OCI-LY1 (cell line): ENCODE data around the gene MPZ.
"Not testable (repeated sequence)": the region's sequence is repeated elsewhere in the genome, so short reads cannot be mapped to it uniquely, and the experiment has no call there.

Experiments
- H2AFZ ChIP-seq: fragments of 200-600 bp; sonication (generic), shearing (Covaris generic); 2 replicates; pipeline ENCODE4 v1.6.0; 2014; ENCODE audit warnings: antibody characterized with exemption, mild to moderate bottlenecking, low read length
- H3F3A ChIP-seq: fragments of 200-600 bp; sonication (generic), shearing (Covaris generic); 2 replicates; pipeline ENCODE4 v1.6.0; 2014; ENCODE audit warnings: mild to moderate bottlenecking, antibody characterized with exemption, low read length, moderate library complexity; ENCODE audit not compliant: insufficient read depth
- H3K27ac ChIP-seq: fragments of 200-600 bp; sonication (generic); 2 replicates; pipeline ENCODE4 v1.5.1; 2014; ENCODE audit warnings: low read length, mixed run types, mild to moderate bottlenecking, low read depth; ENCODE audit not compliant: poor library complexity, severe bottlenecking
- H3K27me3 ChIP-seq: fragments of 200-600 bp; sonication (generic); 2 replicates; pipeline ENCODE4 v1.6.0; 2014; ENCODE audit warnings: antibody characterized with exemption, mild to moderate bottlenecking, low read length, moderate library complexity; ENCODE audit not compliant: insufficient read depth
- H3K36me3 ChIP-seq: fragments of 200-600 bp; sonication (generic); 2 replicates; pipeline ENCODE4 v1.6.1; 2014; ENCODE audit warnings: mild to moderate bottlenecking, antibody characterized with exemption, low read length, moderate library complexity, mixed read lengths; ENCODE audit not compliant: insufficient read depth
- H3K4me1 ChIP-seq: fragments of 200-600 bp; sonication (generic); 2 replicates; pipeline ENCODE4 v1.5.1; 2014; ENCODE audit warnings: mild to moderate bottlenecking, low read length, moderate library complexity; ENCODE audit not compliant: insufficient read depth, severe bottlenecking
- H3K4me2 ChIP-seq: fragments of 200-600 bp; sonication (generic), shearing (Covaris generic); 2 replicates; pipeline ENCODE4 v1.6.1; 2014; ENCODE audit warnings: low read length
- H3K4me3 ChIP-seq: fragments of 200-600 bp; sonication (generic); 2 replicates; pipeline ENCODE4 v1.5.1; 2014; ENCODE audit warnings: low read length, low read depth, mild to moderate bottlenecking, mixed read lengths; ENCODE audit not compliant: poor library complexity, severe bottlenecking
- H3K79me2 ChIP-seq: fragments of 200-600 bp; shearing (Covaris generic); 2 replicates; pipeline ENCODE4 v1.6.1; 2016; ENCODE audit warnings: mixed run types, low read length, mixed read lengths; ENCODE audit not compliant: insufficient read depth
- H3K9ac ChIP-seq: fragments of 200-600 bp; sonication (generic), shearing (Covaris generic); 2 replicates; pipeline ENCODE4 v1.6.1; 2014; ENCODE audit warnings: mild to moderate bottlenecking, low read length, mixed read lengths
- H3K9me2 ChIP-seq: fragments of 200-600 bp; sonication (generic), shearing (Covaris generic); 2 replicates; pipeline ENCODE4 v1.6.1; 2014; ENCODE audit warnings: low read depth, mild to moderate bottlenecking, low read length, mixed read lengths
- H3K9me3 ChIP-seq: fragments of 200-600 bp; shearing (Covaris generic); 2 replicates; pipeline ENCODE4 v1.6.1; 2014; ENCODE audit warnings: low read length, mixed read lengths
- H4K20me1 ChIP-seq: fragments of 200-600 bp; sonication (generic), shearing (Covaris generic); 2 replicates; pipeline ENCODE4 v1.6.0; 2016; ENCODE audit warnings: mild to moderate bottlenecking, low read length; ENCODE audit not compliant: insufficient read depth
- CTCF ChIP-seq: fragments of 200-600 bp; sonication (generic), shearing (Covaris generic); IDR thresholded peaks from 2 replicates; pipeline ENCODE4 v1.5.1; 2017; ENCODE audit warnings: mild to moderate bottlenecking, antibody characterized with exemption, low read length, moderate library complexity, mixed read lengths
- EZH2 ChIP-seq: fragments of 200-600 bp; sonication (generic), shearing (Covaris generic); IDR thresholded peaks from 2 replicates; pipeline ENCODE4 v1.8.0; 2017; ENCODE audit warnings: borderline replicate concordance, mixed run types, mild to moderate bottlenecking, antibody characterized with exemption, low read length, moderate library complexity, mixed read lengths

Gene MPZ

DNA sequence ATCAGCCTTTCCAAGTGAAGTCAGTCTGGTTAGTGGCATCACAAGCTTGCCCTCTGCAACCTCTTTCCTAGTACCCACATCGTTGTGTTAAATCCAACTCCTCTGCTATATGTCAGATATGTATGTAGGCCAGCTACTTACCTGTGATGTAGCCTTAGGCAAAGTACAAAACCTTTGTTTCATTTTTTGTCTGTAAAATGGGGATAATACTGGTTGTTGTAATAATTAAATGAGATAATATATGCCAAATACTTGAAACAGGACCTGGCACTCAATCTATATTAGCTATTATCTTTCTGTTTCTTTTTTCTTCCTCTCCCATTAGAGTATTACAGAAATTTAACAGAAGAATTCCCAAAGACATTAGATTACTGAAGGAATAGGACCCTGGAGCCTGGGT is 50.0 kb downstream of the MPZ start:
- no peaks in the 10 kb centered on the region for H3K79me2 ChIP-seq
- no peak overlapping the region for H2AFZ ChIP-seq
- H3K36me3 ChIP-seq, result no peaks in the 10 kb centered on the region
- TF ChIP-seq CTCF (no peak), EZH2 (no peak)
- H3K9ac ChIP-seq, result no peak overlapping the region
- no peaks in the 10 kb centered on the region for H3K9me2 ChIP-seq
- no peak overlapping the region for H3K4me3 ChIP-seq
- peaks cover 12% of the 10 kb centered on the region for H3K27me3 ChIP-seq
- no peak overlapping the region for H3K27ac ChIP-seq
- H3K4me2 ChIP-seq, result no peak overlapping the region
- H3K4me1 ChIP-seq, result peaks cover 30% of the 10 kb centered on the region
- no peaks in the 10 kb centered on the region; the same call in 1 of the 2 replicates for H3K9me3 ChIP-seq
- H3F3A ChIP-seq, result no peaks in the 10 kb centered on the region
- H4K20me1 ChIP-seq, result no peaks in the 10 kb centered on the region

DNA sequence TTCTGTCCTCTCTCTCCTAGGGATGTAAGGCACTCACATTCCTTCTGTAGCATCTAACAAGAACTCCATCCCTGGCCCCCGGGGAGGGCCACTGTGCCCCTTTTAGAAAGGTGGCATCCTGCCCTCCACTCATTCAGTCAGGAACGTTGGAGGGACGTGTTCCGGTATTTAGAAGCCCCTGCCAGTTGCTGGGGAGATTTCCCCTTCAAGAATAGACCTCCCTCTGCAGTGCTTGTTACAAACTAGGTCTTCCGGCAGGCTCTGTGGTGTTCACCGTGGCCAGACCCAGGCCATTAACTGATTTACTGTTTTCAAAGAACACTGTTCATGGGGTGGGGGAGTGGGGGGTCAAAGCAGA is 50.4 kb downstream of the MPZ start:
- H3K79me2 ChIP-seq, result no peaks in the 10 kb centered on the region
- peak overlapping the region; percentile 79; the same call in 1 of the 2 replicates for H3K4me2 ChIP-seq
- no peaks in the 10 kb centered on the region; the same call in 1 of the 2 replicates for H3K9me3 ChIP-seq
- H2AFZ ChIP-seq, result no peak overlapping the region
- no peak overlapping the region for H3K27ac ChIP-seq
- no peaks in the 10 kb centered on the region for H4K20me1 ChIP-seq
- peaks cover 30% of the 10 kb centered on the region for H3K4me1 ChIP-seq
- no peaks in the 10 kb centered on the region for H3F3A ChIP-seq
- H3K4me3 ChIP-seq, result peak overlapping the region; percentile 67
- no peak for TF ChIP-seq CTCF
- no peak for TF ChIP-seq EZH2
- H3K9ac ChIP-seq, result no peak overlapping the region
- peaks cover 12% of the 10 kb centered on the region for H3K27me3 ChIP-seq
- H3K36me3 ChIP-seq, result no peaks in the 10 kb centered on the region
- H3K9me2 ChIP-seq, result no peaks in the 10 kb centered on the region

DNA sequence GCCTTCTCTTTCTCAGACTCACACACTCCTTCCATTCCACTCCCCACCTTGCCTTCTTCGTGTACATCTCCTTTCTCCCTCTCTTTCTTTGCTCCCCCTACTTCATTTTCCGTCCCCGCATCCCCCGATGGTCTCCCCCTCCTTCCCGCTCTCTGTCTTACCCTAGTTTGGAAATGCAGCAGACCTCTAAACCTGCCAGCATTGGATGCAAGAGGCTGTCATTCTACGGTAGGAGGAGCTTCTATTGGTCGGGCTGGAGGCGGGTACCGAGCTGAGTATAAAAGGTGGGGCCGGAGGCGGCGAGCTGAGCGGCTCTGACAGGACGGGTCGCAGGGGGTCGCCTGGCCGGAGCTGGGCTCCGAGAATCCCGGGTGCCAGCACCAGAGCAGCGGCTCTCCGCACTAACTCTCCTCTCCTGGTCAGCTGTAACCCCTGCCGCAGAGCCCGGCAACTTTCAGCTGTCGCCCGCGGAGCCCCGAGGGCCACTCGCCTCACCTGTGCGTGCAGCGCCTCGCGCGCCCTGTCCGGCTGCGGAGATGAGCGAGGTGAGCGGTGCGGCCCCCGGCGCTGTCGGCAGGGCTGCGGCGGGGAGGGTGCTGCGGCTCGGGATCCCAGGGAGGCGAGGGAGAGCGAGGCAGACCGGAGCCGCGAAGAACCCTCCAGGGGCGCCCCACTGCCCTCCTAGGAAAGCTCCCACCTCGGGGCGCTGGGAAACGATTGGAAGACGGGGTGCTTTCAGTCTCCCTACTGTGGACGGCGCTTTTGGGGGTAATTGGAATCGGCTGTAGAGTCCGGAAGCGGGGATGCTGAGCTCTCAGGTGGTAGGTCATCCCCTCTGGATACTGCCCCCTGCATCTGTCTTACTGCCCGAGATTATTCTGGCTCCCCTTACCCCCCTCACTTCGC is 51.1 kb downstream of the MPZ start, which contains the start of gene PCP4L1:
PCP4L1 (plus strand) TSS at position 307 of the 906 bp plus-strand sequence; CDS start at position 537, 230 bp downstream.
- Histone ChIP-seq H3K9ac (peak within 1 kb of the TSS; percentile 51; the same call in 1 of the 2 replicates), H3K27ac (no peak within 1 kb of the TSS)
- TF ChIP-seq EZH2, result no peak
- no peak for TF ChIP-seq CTCF

DNA sequence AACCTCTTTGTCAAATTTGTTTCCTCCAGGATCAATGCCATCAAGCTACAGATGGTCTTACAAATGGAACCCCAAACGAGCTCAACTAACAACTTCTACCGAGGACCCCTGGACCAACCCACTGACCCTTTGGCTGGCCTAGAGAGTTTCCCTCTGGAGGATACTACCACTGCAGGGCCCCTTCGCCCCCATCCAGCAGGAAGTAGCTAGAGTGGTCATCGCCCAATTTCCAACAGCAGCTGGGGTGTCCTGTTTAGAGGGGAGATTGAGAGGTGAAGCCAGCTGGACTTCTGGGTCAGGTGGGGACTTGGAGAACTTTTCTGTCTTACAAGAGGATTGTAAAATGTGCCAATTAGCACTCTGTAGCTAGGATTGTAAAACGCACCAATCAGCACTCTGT is 52.7 kb downstream of the MPZ start:
- H3K4me2 ChIP-seq, H3K9ac ChIP-seq, H3K4me3 ChIP-seq, H3K36me3 ChIP-seq, H3K27ac ChIP-seq, H3K79me2 ChIP-seq, H3F3A ChIP-seq, H4K20me1 ChIP-seq, H2AFZ ChIP-seq, H3K9me3 ChIP-seq, H3K9me2 ChIP-seq: not testable (repeated sequence)
- H3K27me3 ChIP-seq, result peaks cover 12% of the 10 kb centered on the region
- peaks cover 30% of the 10 kb centered on the region for H3K4me1 ChIP-seq

More for the DNA sequence above, 51.1 kb downstream of the MPZ start, which contains the start of gene PCP4L1:
- peak within 1 kb of the TSS; percentile 79 for H3K4me2 ChIP-seq
- no peaks in the 10 kb centered on the region for H3F3A ChIP-seq
- no peaks in the 10 kb centered on the region for H3K36me3 ChIP-seq
- no peaks in the 10 kb centered on the region for H4K20me1 ChIP-seq
- no peaks in the 10 kb centered on the region for H3K79me2 ChIP-seq
- H3K9me3 ChIP-seq, result no peaks in the 10 kb centered on the region; the same call in 1 of the 2 replicates
- no peaks in the 10 kb centered on the region for H3K9me2 ChIP-seq
- H3K4me3 ChIP-seq, result peak within 1 kb of the TSS; percentile 67
- H3K4me1 ChIP-seq, result peaks cover 30% of the 10 kb centered on the region
- H3K27me3 ChIP-seq, result peaks cover 12% of the 10 kb centered on the region
- H2AFZ ChIP-seq, result no peak within 1 kb of the TSS

- H2AFZ ChIP-seq, H3K27ac ChIP-seq, H3K9ac ChIP-seq, H3K9me2 ChIP-seq, H3K9me3 ChIP-seq, H3K4me3 ChIP-seq, H3K4me2 ChIP-seq, H3K27me3 ChIP-seq, H3F3A ChIP-seq, H4K20me1 ChIP-seq, H3K36me3 ChIP-seq, H3K79me2 ChIP-seq: not testable (repeated sequence)
- peaks cover 20% of the 10 kb centered on the region for H3K4me1 ChIP-seq
Observed at GRCh38 chr1:161255955-161256520, 53.7 kb downstream of the MPZ start.
